A549 (cell line): Measurements from ENCODE around the gene RPS4Y1. TPM values are rescaled to one million over a fixed set of nuclear protein-coding genes. Genes with fewer than 3 reads are reported as not detected.

Experiments used
- ATAC-seq, 2 experiments: fragments of 200-7000 bp in 1 of 2; fragments of >200 bp in 1 of 2; cut with Nextera tagmentation in 1 of 2; cut with Tn5 transposase in 1 of 2; 3 replicates each; pipeline versions ENCODE4 v1.8.0 to v1.9.1; 2018 to 2020; ENCODE audit warnings: mild to moderate bottlenecking in 1 of 2, moderate library complexity in 1 of 2
- CTCF ChIA-PET: fragments of 300-600 bp; sonication (Branson Sonifier 250); formaldehyde crosslinking; extraction: SDS; loops from one replicate; lab custom pipeline; 2021; ENCODE audit warnings: antibody characterized with exemption, inconsistent platforms; lab: Yijun Ruan, JAX
- POLR2A ChIA-PET: fragments of 350-600 bp; formaldehyde crosslinking; extraction: SDS; loops from one replicate; lab custom pipeline; 2021; ENCODE audit warnings: antibody characterized with exemption, inconsistent platforms; lab: Yijun Ruan, JAX
- DNase-seq, 2 experiments: peaks; one replicate each; pipeline versions ENCODE4 v3.0.0 to v3.0.0-alpha.2; 2011 to 2016; ENCODE audit warnings: low read depth in 1 of 2, low spot score in 1 of 2
- FAIRE-seq: peaks from 2 replicates; lab custom pipeline; 2011; peaks lifted over from hg19 to GRCh38; lab: Jason Lieb, UNC
- H3K27ac ChIP-seq, 2 experiments: fragments of >200 bp; sonication (Bioruptor Twin); formaldehyde crosslinking; 3 replicates each; pipeline ENCODE4 v1.5.1; 2016 to 2017
- H3K4me1 ChIP-seq: fragments of >200 bp; sonication (Bioruptor Twin); formaldehyde crosslinking; 3 replicates; pipeline ENCODE4 v1.6.1; 2016
- H3K4me2 ChIP-seq: fragments of >200 bp; sonication (Bioruptor Twin); formaldehyde crosslinking; 3 replicates; pipeline ENCODE4 v1.6.1; 2016
- H3K4me3 ChIP-seq: fragments of >200 bp; sonication (Bioruptor Twin); formaldehyde crosslinking; 3 replicates; pipeline ENCODE4 v1.5.1; 2016
- H3K9me3 ChIP-seq: fragments of >200 bp; sonication (Bioruptor Twin); formaldehyde crosslinking; 3 replicates; pipeline ENCODE4 v1.6.1; 2016
- CEBPB ChIP-seq, 2 experiments: fragments of >200 bp in 1 of 2; sonication (Bioruptor Twin) in 1 of 2; formaldehyde crosslinking in 1 of 2; IDR thresholded peaks; 2 replicates each; pipeline ENCODE4 v1.6.1; 2012 to 2016
- CHD4 ChIP-seq: fragments of 200-600 bp; sonication (generic); IDR thresholded peaks from 2 replicates; pipeline ENCODE4 v1.6.1; 2016; ENCODE audit warnings: antibody characterized with exemption, mild to moderate bottlenecking, borderline replicate concordance
- CTCF ChIP-seq: fragments of >200 bp; sonication (Bioruptor Twin); formaldehyde crosslinking; IDR thresholded peaks from 3 replicates; pipeline ENCODE4 v1.5.1; 2016
- FOSL2 ChIP-seq, 2 experiments: fragments of 450-650 bp in 1 of 2; fragments of >200 bp in 1 of 2; sonication (Bioruptor Twin) in 1 of 2; formaldehyde crosslinking; IDR thresholded peaks; 2 replicates each; pipeline versions ENCODE4 v1.5.0 to v1.6.1; 2016 to 2020; ENCODE audit warnings: mild to moderate bottlenecking in 1 of 2, moderate library complexity in 1 of 2
- GATA3 ChIP-seq: IDR thresholded peaks from 2 replicates; pipeline ENCODE4 v1.6.1; 2012; ENCODE audit warnings: borderline replicate concordance
- HOXB5 ChIP-seq: fragments of 250-450 bp; sonication (Bioruptor Pico); IDR thresholded peaks from 2 replicates; pipeline ENCODE4 v1.5.0; 2020; ENCODE audit warnings: mild to moderate bottlenecking, moderate library complexity
- JUN ChIP-seq, 2 experiments: fragments of >200 bp; sonication (Bioruptor Twin); formaldehyde crosslinking; IDR thresholded peaks; 2 replicates in 1 of 2; 3 replicates in 1 of 2; pipeline ENCODE4 v1.6.1; 2016 to 2017
- JUNB ChIP-seq: fragments of >200 bp; sonication (Bioruptor Twin); formaldehyde crosslinking; IDR thresholded peaks from 2 replicates; pipeline ENCODE4 v1.6.1; 2016
- MAFK ChIP-seq: fragments of 450-650 bp; IDR thresholded peaks from 2 replicates; pipeline ENCODE4 v1.6.1; 2014; ENCODE audit not compliant: partially characterized antibody
- MAX ChIP-seq: IDR thresholded peaks from 2 replicates; pipeline ENCODE4 v1.6.1; 2012
- MYC ChIP-seq: IDR thresholded peaks from 2 replicates; pipeline ENCODE4 v1.6.1; 2012; ENCODE audit warnings: mild to moderate bottlenecking, inconsistent platforms, low read length, improper control_type of control experiment, borderline replicate concordance
- NFE2L2 ChIP-seq: fragments of 150-350 bp; conservative IDR thresholded peaks from 2 replicates; pipeline ENCODE4 v1.6.1; 2014; ENCODE audit warnings: low read length
- PHF8 ChIP-seq: fragments of 200-600 bp; sonication (generic); IDR thresholded peaks from 2 replicates; pipeline ENCODE4 v1.6.1; 2016; ENCODE audit warnings: low read depth, mild to moderate bottlenecking, antibody characterized with exemption, moderate library complexity, borderline replicate concordance
- POLR2A ChIP-seq: IDR thresholded peaks from 2 replicates; pipeline ENCODE4 v1.6.1; 2012; ENCODE audit warnings: mild to moderate bottlenecking, low read length
- POLR2AphosphoS2 ChIP-seq: conservative IDR thresholded peaks from 2 replicates; pipeline ENCODE4 v1.6.1; 2012; ENCODE audit warnings: low read length, improper control_type of control experiment, inconsistent platforms
- RAD21 ChIP-seq, 2 experiments: fragments of >200 bp in 1 of 2; sonication (Bioruptor Twin) in 1 of 2; formaldehyde crosslinking in 1 of 2; IDR thresholded peaks in 1 of 2; conservative IDR thresholded peaks in 1 of 2; 2 replicates in 1 of 2; 3 replicates in 1 of 2; pipeline ENCODE4 v1.6.1; 2012 to 2018; ENCODE audit warnings: inconsistent platforms in 1 of 2
- RFX5 ChIP-seq: fragments of 450-650 bp; IDR thresholded peaks from 2 replicates; pipeline ENCODE4 v1.7.1; 2014; ENCODE audit warnings: antibody characterized with exemption, mild to moderate bottlenecking, moderate library complexity
- SMC3 ChIP-seq: fragments of >200 bp; sonication (Bioruptor Twin); formaldehyde crosslinking; IDR thresholded peaks from 3 replicates; pipeline ENCODE4 v1.6.1; 2018; ENCODE audit warnings: inconsistent platforms
- USF2 ChIP-seq: fragments of 450-650 bp; IDR thresholded peaks from 2 replicates; pipeline ENCODE4 v1.6.1; 2014; ENCODE audit warnings: antibody characterized with exemption
- ZC3H11A ChIP-seq: fragments of 450-650 bp; IDR thresholded peaks from 2 replicates; pipeline ENCODE4 v1.6.1; 2014; ENCODE audit warnings: antibody characterized with exemption, mild to moderate bottlenecking
- ZFP36 ChIP-seq: fragments of 450-650 bp; IDR thresholded peaks from 2 replicates; pipeline ENCODE4 v1.6.1; 2014; ENCODE audit warnings: borderline replicate concordance; ENCODE audit not compliant: partially characterized antibody
- WGBS: methylation state at CpG from one replicate; pipeline ENCODE4 v1.1.6; 2017; ENCODE audit errors: missing lambda C conversion rate; 5-methylcytosine and 5-hydroxymethylcytosine counted together
- polyA minus RNA-seq: library from RNA; depleted of rRNA, polyadenylated mRNA; stranded (reverse); fragments of >200 nt; gene quantifications from 2 replicates; pipeline ENCODE4 v1.2.3, GENCODE V29; 2011; rRNA and poly(A)+ RNA removed
- polyA plus RNA-seq, 4 experiments: library from polyadenylated mRNA; depleted of rRNA in 3 of 4; stranded (reverse); fragments of >200 nt; fragmentation: RNase III in 1 of 4; extraction: RNeasy Plus Mini Kit Qiagen cat#74134 plus additional on column Dnase treatment in 1 of 4; gene quantifications; 2 replicates in 3 of 4; 3 replicates in 1 of 4; pipeline ENCODE4 v1.2.3, GENCODE V29; 2011 to 2017
- TF ChIP-seq, protein P1 (sequence below): fragments of >200 bp; sonication (Bioruptor Twin); formaldehyde crosslinking; IDR thresholded peaks from 3 replicates; pipeline ENCODE4 v1.6.1; 2016

The RPS4Y1 gene
- polyA plus RNA-seq (2011; rRNA removed), result 632 and 671 TPM in 2 replicates
- 345 and 403 TPM in 2 replicates for polyA plus RNA-seq (2012; cell fraction: cytosol; rRNA removed)
- polyA plus RNA-seq (2012; cell fraction: nucleus; rRNA removed), result 170 and 314 TPM in 2 replicates
- polyA plus RNA-seq (2017; fragmentation: RNase III; extraction: RNeasy Plus Mini Kit Qiagen cat#74134 plus additional on column Dnase treatment), result 225 to 248 TPM (median 233 TPM) in 3 replicates
- polyA minus RNA-seq, result 213 and 242 TPM in 2 replicates

DNA sequence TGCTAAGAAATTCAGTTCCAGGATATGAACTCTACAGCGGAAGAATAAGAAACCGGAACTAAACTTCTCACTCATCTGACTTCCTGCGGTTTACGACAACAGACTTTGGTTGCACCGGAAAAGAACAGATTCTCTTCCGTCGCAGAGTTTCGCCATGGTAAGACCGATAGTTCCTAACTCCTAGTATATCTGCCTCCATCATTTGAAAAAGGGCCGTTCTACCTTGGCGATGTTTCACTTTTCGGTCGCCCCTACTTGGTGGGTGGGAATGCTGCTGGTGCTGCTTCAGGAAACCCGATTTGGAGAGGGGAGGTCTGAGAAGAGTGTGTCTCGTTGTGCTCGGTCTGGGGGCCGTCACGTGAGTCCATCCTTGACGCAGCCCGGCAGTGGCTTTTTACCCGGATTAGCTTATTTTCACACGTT, at the start of gene RPS4Y1:
RPS4Y1 (plus strand) TSS at position 132 of the 423 bp plus-strand sequence; CDS start at position 155, 23 bp downstream.
- under 1% methylated on average over 13 of the region's 22 CpGs for WGBS
- peak; percentile 18 to 85 for DNase-seq
- Histone ChIP-seq H3K9me3 (no peaks in the 10 kb centered on the region), H3K4me1 (peaks cover 6% of the 10 kb centered on the region; the same call in 1 of the 3 replicates), H3K27ac (peak within 1 kb of the TSS; percentile 79 to 91), H3K4me3 (peak within 1 kb of the TSS; percentile 86), H3K4me2 (peak within 1 kb of the TSS; percentile 76)
- CTCF ChIA-PET, result no interaction called here
- POLR2A ChIA-PET, result no interaction called here
- TF ChIP-seq PHF8, result 0 out of 2 replicates have a peak, but pooled peaks have one; percentile 37
- peak in 1 of 2 experiments; percentile 64; a peak in 2 of 5 replicates for TF ChIP-seq JUN (IDR thresholded peaks at IDR 0.05)
- TF ChIP-seq JUNB, result no peak
- no peak for TF ChIP-seq NFE2L2
- TF ChIP-seq CEBPB (IDR thresholded peaks at IDR 0.05), result no peak
- TF ChIP-seq HOXB5 (CRISPR knock-in tag), result no peak
- TF ChIP-seq GATA3, result no peak
- peak; percentile 58 for TF ChIP-seq USF2
- TF ChIP-seq MYC, result peak; percentile 73; the same call in 1 of the 2 replicates
- TF ChIP-seq MAFK, result no peak
- TF ChIP-seq CTCF, result no peak
- TF ChIP-seq, protein P1, sequence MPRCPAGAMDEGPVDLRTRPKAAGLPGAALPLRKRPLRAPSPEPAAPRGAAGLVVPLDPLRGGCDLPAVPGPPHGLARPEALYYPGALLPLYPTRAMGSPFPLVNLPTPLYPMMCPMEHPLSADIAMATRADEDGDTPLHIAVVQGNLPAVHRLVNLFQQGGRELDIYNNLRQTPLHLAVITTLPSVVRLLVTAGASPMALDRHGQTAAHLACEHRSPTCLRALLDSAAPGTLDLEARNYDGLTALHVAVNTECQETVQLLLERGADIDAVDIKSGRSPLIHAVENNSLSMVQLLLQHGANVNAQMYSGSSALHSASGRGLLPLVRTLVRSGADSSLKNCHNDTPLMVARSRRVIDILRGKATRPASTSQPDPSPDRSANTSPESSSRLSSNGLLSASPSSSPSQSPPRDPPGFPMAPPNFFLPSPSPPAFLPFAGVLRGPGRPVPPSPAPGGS, result 0 out of 3 replicates have a peak, but pooled peaks have one; percentile 58
- no peak for TF ChIP-seq POLR2A
- no peak for TF ChIP-seq FOSL2 (IDR thresholded peaks at IDR 0.05)
- no peak for TF ChIP-seq FOSL2 (CRISPR knock-in tag; IDR thresholded peaks at IDR 0.05)
- no peak for FAIRE-seq
- ATAC-seq, result peak; percentile 74 to 94

GRCh38 chrY:2796977-2797523, 44.4 kb upstream of the RPS4Y1 start:
- no peak for ATAC-seq

More at GRCh38 chrY:2796977-2797523, 44.4 kb upstream of the RPS4Y1 start:
- WGBS, result 74% methylated on average over 7 of the region's 7 CpGs
- DNase-seq, result no peak
- Histone ChIP-seq H3K4me2 (no peak overlapping the region), H3K4me3 (no peak overlapping the region), H3K27ac (no peak overlapping the region), H3K9me3 (no peaks in the 10 kb centered on the region), H3K4me1 (no peaks in the 10 kb centered on the region)
- FAIRE-seq, result no peak
- ChIA-PET POLR2A (no interaction called here), CTCF (no interaction called here)
- no peak for TF ChIP-seq SMC3
- TF ChIP-seq POLR2A, result no peak
- no peak for TF ChIP-seq ZFP36
- TF ChIP-seq RAD21 (conservative IDR thresholded peaks at IDR 0.05 in 1 of 2, IDR thresholded peaks at IDR 0.05 in 1 of 2), result no peak
- no peak for TF ChIP-seq ZC3H11A
- no peak for TF ChIP-seq RFX5
- TF ChIP-seq, protein P1, result no peak
- no peak for TF ChIP-seq JUNB
- TF ChIP-seq CHD4, result no peak
- no peak for TF ChIP-seq HOXB5 (CRISPR knock-in tag)
- no peak for TF ChIP-seq POLR2AphosphoS2
- TF ChIP-seq MAX, result no peak
